Activated T-helper 1 cell treated with Interleukin-2 at 50 U/mL for 16 hours (primary cell): Measurements from ENCODE around the gene POLDIP2.
"Not testable (repeated sequence)": the region's sequence is repeated elsewhere in the genome, so short reads cannot be mapped to it uniquely, and the experiment has no call there.

Experiments
- DNase-seq: peaks from one replicate; pipeline ENCODE4 v3.0.0-alpha.2; 2020; ENCODE audit warnings: low read depth

The POLDIP2 gene

DNA sequence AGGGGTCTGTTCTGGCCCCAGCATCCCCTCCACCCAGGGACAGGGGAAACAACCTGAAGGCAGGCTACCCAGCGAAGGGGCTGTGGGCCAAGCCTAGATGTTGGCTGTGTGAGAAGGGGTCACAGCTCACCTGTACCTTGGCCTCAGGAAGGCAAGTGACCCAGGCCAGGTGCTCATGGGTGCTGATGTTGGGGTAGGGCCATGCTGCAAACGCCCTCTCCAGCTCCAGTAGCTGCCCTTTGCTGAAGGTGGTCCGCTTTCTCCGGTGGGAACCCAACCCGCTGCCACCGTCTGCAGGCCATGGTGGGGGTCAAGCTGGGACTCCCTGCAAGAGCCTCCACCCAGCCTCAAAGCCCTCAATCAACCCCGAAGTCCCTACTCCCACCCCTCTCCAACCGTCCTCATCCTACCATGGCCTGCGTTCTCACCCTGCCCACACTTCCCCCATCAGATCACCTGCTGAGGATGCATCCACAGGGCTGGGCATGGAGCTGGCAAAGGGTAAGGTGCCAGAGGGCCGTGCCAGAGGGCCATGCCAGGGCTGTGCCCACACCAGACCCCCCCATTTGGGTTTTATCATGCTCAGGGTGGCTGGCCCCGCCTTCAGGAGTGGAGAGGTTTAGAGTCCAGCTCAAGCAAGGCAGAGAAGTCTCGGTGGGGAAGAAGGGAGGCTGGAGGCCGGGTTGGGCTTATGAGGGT, 7.5 kb upstream of the POLDIP2 start, which contains the start of gene SEBOX:
TSS of gene SEBOX (minus strand) at position 535 of the 699 bp plus-strand sequence. CDS start at position 487, 48 bp downstream.
- DNase-seq: no peak

DNA sequence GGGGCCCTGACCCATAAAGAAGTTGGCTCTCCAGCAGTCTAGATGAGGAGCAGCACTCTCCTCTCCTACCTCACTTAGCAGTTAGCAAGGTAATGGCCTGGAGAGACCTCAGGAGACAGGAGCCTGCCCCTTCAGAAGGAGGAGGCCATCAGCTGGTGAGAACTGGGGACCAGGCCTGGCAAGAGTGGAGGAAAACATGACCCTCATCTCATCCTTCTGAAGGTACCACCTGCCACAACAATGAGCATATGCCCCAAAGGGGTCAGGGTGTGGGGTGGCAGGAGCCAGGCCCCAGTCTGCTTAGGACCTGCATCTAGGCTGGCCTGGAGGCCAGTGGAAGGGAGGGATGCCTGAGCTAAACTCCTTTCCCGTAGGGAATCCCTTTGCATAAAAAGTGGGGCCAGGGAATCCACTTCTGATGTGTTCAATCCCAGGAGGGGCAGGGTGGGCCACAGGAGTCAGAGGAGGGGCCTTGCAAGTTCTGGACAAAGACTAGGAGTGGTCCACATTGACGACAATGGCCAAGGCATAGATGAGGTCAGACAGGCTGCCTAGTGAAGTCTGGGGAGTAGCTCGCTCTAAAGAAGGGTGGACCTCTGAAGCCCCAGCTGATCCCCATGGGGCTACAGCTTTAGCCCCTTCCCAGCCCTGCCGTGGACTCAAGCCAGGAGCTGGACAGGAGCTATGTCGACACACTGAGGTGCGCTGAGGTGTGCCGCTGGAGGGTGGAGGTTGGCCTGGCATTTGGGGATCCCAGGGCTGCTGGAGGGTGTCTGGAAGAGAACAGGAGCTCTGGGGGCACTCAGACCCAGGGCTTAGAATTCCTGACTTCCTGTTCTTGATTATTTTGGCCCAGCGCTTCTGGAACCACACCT, 6.7 kb upstream of the POLDIP2 start:
- DNase-seq: no peak

DNA sequence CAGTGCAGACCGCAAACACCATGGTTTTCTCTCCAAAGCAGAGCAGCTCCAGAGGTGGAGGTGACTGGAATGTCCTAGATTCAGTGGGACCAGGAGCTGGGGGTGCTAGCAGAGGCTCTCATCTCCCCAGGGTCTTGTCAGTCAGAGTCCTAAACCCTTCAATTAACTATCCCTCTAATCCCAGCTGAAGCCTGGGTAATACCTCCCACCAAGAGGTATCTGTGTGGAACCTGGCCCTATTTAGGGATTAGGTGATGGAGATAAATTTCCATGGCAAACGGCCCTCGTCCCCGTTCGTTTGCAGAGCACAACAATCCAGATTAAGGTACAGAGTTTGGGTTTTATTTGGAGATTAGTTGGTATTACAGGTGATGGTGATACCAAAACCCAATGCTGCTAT, 5.9 kb upstream of the POLDIP2 start:
- no peak for DNase-seq

DNA sequence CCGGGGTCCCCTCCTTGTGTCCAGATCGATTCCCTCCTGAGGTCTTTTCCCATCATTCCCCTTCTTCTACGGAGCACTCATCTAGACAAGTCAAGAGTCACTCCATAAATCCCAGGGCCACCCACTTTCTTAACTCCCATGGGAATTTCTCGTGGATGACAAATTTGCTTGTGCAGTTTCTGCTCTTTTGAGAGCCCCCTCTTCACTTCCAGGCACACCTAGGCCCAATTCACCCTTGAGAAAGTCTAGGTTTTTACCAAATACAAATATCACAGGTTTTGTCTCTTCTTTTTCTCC, 522 bp upstream of the POLDIP2 start:
- DNase-seq: no peak

- DNase-seq: no peak
Measured at GRCh38 chr17:28350271-28350670, 7.1 kb downstream of the POLDIP2 start.

DNA sequence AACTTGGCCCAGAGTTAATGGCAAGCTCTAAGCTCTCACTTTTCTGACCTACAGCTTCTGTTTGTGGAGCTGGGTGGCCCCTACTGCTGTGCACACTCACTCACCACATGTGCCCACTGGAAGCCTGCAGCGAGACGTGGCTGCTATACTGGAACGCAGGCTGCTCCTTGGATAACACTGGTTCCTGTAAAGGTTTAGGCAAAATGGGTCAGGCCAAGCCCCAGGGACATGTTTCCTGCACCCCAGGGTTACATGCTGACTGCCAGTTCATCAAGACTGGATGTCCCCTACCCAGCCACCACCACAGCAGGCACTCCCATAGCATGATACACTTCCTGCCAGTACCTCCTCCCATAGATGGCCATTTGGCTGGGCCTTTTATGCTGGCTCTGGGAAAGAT, 8.3 kb downstream of the POLDIP2 start:
- no peak for DNase-seq

- no peak for DNase-seq
Measured at GRCh38 chr17:28347261-28347891, 10.0 kb downstream of the POLDIP2 start.

GRCh38 chr17:28346746-28347246, 10.5 kb downstream of the POLDIP2 start:
- DNase-seq: no peak

DNA sequence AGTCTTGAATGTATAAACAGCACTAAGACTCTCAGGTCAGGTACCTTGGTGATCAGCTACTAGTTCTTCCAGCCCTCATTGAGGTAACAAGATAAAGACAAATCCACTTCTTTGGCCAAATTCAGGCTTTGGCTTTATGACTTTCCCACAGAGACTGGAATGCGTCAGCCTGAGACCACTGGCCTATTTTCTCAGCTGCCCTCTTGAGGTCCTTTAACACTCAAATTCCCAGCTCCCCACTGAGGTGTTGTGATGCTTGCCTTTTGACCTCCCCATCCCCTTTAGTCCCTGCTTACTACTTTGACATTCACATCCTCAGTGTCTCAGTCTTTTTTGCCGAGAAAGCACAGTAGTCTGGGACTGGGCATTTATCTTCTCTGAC, 11.1 kb downstream of the POLDIP2 start:
- DNase-seq: no peak

DNA sequence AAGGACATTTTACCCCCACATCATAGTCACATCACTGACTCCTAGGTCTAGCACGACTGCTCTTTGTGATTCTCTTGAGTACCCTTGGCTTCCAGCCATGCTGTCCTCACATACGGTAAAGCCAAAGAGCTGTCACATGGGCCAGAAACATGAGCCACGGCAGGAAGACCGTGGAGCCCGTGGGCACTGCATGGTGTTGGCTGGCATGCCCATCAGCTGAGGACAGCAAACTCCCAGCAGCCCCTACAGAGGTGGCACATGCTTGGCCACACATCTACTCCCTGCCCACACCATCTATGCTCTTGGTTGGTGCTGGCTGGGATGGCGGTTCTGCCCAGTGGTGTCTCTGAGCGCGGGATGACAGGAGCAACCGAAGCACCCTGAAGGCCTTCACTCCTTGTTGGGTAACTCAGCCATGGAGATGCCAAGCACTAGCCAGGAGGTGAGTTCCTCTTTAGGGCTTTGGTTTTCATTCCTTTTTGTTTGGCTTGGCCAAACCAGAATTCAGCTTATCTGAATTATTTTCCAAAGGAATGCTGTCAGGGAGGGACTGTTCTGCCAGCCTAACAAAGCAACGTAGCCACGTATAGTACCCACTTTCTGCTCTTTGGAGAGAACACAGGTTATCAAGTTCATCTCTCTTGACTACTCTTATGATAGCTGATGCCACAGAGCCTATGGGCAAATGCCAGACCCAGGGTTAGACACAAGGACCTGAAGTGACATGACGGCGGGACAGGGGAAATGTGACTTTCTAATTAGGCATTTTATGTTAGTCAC, 11.7 kb downstream of the POLDIP2 start:
- no peak for DNase-seq

DNA sequence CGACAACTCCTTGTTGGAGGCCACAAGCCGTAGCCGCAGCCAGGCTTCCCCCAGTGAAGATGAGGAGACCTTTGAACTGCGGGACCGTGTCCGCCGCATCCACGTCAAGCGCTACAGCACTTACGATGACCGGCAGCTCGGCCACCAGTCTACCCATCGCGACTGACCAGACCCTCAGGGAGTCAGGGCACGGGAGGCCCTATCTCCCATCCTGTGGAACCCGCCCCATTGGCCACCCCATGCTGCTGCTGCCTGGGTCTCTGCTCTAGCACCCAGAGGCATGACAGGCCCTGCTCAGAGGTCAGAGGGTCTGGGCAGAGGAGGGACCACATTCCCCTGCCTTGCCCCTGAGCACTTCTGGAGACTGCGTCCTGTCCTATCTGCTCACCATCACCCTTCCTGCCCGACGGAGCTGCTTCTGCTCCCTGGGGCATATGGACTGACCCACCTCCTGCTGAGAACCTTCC, 12.9 kb downstream of the POLDIP2 start:
- DNase-seq: no peak

GRCh38 chr17:28344011-28344410, 13.3 kb downstream of the POLDIP2 start:
- DNase-seq: no peak

GRCh38 chr17:28343491-28343932, 13.8 kb downstream of the POLDIP2 start:
- no peak for DNase-seq

GRCh38 chr17:28342313-28342712, 15.0 kb downstream of the POLDIP2 start:
- DNase-seq: no peak

GRCh38 chr17:28341516-28341915, 15.8 kb downstream of the POLDIP2 start:
- DNase-seq: no peak

GRCh38 chr17:28340374-28340773, 17.0 kb downstream of the POLDIP2 start:
- no peak for DNase-seq

DNA sequence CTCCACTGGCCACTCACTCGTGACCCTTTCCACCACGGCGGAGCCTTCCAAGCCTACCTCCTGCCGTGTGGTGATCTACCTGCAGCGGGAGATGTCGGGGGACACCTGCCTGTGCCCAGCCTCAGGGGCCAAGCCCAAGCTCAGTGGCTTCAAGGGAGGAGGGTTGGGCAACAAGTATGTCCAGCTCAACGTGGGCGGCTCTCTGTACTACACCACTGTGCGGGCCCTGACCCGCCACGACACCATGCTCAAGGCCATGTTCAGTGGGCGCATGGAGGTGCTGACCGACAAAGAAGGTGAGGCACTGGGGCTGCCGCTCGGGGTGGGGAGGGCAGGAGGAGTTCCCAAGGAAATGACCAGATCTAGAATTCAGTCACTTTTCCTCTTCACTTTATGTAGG, 17.9 kb downstream of the POLDIP2 start:
- no peak for DNase-seq

DNA sequence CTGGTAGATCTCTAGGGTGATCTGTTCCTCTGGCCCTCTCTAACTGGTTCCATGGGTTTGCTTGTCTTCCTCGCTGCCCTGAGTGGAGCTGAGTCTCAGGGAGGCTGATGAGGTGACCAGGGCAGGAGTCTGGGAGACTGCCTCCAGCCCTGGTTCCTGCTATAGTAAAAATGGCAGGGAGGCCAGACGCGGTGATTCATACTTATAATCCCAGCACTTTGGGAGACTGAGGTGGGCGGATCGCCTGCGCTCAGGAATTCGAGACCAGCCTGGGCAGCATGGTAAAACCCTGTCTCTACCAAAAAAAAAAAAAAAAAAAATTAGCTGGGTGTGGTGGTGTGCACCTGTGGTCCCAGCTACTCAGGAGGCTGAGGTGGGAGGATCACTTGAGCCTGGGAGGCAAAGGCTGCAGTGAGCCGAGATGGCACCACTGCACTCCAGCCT, 18.5 kb downstream of the POLDIP2 start:
- DNase-seq: not testable (repeated sequence)

GRCh38 chr17:28338056-28338768, 19.1 kb downstream of the POLDIP2 start:
- no peak for DNase-seq

- DNase-seq: no peak
Measured at GRCh38 chr17:28335959-28336871, 21.1 kb downstream of the POLDIP2 start.
